ENCODE data around the gene LRMDA.

Gene LRMDA

DNA sequence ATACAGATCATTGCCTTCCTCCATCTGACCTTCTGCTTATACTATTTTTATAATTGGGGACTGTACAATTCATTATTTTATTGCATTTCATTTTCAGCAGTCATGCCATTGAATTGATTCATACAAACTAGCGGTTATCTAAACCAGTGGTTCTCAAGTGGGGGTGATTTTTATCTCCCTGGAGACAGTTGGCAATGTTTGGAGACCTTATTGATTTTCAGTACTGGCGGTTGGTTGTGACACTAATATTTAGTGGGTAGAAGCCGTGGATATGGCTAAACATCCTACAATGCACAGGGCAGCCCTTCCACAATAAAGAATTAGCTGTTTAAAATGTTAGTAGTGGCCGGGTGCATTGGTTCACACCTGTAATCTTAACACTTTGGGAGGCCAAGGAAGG lies 765.9 kb downstream of the LRMDA start:
- no peak for DNase-seq

DNA sequence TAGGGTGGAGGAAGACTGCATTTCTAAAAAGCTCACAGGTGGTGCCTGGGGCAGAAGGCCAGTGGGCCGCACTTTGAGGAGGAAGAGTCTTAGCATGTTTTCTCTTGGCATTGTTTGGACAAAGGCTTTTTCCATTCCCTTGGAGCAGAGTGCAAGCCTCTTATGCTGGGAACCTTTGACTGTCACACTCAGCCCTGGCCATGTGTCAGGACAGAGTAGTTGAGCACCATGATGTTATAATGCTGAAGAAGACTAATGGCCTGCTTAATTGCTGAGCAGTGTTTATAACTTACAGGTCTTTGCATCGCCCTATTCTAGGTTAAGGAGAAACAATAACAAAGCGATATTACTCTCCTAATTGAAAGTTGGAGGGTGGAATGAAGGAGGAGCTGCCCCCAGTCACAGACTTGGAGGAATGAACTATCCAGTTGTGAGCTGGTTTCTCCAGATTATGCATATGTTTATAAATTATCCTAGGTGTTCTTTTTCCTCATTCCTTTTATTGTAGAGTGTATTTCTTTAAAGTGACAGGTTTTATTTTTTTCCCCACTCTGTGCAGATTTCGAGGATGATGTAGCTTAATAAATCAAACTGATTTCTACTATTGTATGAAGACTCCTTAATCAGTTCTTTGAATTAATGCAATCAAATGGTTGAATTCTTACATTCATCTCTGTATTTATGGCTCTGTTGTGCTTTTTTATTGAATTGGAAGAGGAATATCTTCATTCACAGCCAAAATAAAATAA lies 767.0 kb downstream of the LRMDA start:
- DNase-seq = no peak

DNA sequence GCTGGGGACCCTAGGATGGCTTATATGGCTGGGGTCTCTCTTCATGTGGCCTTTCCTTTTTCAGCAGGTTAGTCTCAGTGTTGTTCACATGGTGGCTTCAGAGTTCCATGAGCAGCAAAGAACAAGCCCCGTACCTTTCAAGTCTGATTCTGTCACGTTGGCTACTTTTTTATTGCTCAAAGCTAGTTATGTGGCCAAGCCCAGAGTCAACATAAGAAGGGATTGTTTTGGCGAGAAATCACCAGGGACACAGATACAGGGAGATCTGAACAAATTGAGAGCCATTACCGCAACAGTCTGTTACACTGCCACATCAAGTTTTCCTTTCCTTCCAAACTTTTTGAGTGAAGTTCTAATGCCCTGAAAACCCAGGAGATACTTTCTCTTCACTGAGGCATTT lies 770.5 kb downstream of the LRMDA start:
- no peak for DNase-seq

DNA sequence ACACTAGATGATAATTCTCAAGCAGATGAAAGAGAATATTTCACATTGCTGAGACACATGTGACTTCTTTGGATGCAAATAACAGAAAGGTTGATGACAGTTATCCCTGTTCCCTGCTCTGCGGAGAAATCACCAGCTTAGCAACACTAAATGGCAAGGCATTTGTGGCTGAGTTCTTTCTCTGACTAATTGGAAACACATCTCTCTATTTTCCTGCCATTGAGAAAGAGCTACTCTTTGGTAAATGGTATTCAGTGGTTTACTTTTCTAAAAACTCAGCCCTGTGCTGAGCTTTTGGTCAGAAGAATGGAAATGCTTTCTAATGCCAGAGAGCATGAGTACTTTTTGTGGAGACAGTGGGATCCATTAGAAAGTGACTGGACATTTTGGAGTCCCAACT lies 771.4 kb downstream of the LRMDA start:
- DNase-seq = no peak

DNA sequence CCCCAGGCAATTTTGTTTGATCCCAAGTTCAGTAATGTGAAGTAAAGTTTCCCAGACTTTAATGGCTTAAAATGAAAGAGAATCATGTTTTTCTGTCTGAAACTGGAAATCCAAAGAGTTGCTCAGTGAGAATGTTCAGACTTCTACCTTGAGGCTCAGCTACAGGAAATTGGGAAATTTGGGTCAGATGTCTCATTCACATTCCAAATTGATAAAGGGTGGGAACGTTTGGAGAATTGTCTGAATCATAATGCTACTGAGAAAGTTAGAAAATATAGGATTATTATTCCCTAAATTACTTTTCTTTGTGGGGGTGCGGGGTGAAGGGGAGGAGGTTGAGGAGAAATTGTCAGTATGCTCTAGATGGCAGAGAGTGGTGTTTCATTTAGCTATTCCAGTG lies 773.9 kb downstream of the LRMDA start:
- no peak for DNase-seq

DNA sequence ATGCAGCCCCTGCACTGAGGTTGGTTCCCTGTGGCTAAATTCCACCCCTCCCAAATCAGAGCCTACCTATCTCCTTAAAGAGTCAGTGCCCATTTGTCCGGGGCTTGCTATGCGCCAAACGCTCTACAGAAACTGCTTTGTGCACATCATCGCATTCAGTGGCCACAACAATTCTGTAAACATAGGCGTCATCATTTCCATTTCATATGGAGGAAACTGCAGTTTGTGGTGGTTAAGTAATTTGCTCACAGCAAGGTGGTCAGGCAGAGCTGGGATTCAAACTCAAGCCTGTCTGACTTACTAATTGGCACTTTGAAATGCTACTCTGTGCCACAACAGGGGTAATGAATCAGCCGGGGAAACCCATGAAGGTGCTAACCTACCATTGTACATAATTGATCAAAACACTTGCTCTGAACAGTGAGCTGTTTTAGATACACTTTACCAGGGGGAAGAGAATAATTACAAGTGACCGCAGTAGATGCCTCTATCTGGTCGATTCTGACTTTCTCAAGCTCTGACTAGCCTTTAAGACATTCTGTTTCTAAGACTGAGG lies 775.5 kb downstream of the LRMDA start:
- DNase-seq = no peak

DNA sequence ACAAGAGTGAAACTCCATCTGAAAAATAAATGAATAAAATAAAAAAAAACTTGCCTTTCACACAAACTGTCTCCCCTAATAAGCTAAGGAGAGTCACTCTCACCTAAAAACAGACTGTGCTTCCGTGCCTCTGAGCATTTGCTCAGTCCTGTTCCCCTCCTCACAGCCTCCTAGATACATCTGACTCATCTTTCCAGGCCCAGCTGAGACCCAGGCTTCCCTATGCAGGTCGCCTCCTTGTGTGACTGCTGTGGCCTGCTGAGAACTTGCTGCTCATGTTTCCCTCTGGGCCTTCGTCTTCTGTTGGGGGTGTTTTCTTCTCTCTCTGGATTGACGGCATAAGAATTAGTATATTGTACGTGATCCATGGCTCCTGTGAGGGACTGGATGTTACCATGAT lies 777.7 kb downstream of the LRMDA start:
- DNase-seq = no peak

DNA sequence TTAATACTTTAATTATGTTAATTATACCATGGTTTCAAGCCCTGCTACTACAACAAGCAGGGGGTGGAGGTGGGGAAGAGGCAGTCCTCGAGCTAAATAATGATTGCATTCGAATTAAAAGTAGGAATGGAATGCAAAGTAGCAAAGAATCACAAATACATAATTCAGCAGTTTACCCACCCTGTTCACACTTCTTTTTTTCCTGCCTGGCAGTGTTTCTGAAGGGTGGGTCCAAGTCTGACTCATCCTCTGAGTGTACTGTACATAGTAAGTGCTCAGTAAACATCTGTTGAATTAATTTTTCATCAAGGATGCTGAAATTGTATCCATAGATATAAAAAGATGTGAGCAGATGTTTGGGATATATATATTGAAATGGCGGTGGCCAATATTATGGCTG lies 778.8 kb downstream of the LRMDA start:
- no peak for DNase-seq

DNA sequence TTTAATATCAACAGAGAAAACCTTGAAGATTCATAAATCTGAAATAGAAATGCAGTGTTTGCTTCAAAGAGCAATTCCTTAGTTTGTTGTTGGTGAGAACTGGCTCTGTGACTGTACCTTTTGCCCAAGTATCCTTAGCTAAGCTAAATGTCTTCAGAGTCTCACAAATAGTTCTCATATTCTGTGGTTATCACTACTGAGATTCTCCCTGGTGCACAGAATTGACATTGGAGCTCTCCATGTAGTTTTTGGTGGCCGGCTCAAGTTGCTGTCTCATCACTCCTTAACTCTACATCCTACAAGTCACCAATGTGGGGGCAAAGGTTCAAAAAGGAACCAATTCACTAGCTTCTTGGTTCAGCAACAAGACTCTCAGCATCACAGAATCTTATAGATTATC lies 780.3 kb downstream of the LRMDA start:
- no peak for DNase-seq

DNA sequence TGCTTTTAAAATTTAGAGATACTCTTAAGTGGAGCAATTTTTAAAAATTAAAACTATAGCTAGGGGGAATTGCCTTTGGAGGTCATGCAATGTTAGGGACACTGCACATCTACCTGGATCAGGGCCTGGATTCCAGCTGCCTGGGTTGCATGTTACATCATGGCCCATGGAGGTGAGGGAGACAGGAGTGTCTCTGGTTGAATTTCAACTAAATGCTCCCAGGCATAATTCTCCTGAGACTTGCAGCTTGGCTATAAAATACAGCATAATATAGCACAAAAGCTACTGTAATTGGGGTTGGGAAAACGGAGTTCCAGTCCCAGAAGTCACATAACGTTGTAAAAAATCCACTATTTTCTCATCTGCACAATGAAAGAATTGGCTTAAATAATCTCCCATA lies 782.5 kb downstream of the LRMDA start:
- no peak for DNase-seq

DNA sequence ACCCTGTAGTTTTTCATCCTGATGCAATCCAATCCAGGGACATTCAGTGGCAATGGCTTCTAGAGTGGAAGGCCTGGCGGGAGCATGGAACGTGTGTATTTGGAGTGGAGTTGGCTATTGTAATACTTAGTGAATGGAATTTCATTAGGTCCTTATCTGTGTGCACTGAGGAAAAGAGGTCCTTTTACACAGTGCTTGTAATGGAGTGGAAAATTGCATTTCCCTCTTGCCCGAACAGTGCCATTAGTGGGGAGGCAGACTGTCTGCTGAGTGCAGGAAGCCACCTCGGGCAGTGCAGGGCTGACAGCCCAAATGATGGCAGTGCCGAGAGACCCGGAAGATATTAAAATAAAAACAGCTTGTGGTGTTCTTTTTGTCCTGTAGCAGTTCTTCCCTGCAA lies 786.6 kb downstream of the LRMDA start:
- no peak for DNase-seq

DNA sequence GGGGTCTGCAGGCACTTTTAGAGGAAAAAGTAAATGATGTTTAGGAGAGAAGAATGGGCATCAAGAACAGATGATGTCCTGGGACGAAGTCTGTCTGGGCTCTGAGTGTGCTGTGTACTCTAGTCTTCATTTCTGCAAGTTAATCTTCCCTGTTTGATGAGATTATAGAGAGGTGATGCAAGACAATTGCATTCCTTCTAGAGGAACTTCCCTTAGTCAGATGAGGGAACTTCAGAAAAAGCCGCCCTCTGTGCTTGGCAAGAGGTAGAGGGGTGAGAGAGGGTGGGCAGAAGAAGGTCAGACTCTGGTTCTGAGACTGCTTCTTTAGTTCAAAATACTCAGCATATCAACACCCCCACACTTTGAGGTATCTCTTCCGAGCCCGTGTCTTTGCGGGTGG lies 797.9 kb downstream of the LRMDA start:
- DNase-seq = no peak

DNA sequence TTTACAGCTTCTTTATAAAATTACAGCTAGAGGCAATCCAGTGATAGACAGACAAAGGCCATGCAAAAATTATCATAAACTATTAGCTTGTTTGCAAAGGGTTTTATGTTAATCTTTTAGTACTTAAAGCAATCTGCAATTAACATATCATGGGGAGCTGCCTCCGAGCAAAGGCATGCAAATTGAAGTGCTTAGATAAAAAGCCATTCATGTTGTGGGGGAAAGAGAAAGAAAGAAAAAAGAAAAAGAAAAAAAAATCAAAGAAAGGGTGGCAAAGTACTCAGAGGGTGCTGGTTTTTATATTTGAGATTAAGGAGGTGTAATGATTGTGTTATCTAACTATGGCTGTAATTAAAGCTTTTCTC lies 799.5 kb downstream of the LRMDA start:
- DNase-seq = no peak

DNA sequence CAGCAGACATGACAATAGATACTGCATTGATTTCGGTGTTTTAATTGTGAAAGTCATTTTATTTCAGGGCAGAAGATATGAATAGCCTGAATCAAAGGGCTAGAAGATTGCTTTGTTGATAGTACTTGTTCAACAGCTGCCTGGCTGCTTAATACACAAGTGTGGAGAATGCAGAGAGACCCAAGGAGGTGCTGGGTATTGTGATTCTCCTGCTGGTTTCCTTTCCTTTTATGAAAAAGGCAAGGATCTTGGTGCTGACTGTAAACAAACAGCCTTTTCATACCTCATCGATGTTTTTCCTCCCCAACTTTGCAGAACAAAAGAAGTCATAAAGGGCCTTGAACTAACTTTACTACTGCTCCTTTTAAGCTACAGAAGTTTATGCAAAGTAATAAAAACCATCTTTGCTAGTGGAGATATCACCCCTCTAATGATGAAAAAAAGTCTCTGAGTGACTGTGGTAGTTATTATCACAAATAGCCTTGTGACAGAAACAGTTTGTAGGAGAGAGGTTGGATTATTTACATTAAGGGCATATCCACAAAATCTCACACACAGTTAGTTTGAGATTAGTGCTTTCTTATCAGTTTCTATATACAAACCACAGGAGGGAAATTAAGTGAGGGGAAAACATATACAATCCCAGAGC lies 800.0 kb downstream of the LRMDA start:
- DNase-seq = no peak

DNA sequence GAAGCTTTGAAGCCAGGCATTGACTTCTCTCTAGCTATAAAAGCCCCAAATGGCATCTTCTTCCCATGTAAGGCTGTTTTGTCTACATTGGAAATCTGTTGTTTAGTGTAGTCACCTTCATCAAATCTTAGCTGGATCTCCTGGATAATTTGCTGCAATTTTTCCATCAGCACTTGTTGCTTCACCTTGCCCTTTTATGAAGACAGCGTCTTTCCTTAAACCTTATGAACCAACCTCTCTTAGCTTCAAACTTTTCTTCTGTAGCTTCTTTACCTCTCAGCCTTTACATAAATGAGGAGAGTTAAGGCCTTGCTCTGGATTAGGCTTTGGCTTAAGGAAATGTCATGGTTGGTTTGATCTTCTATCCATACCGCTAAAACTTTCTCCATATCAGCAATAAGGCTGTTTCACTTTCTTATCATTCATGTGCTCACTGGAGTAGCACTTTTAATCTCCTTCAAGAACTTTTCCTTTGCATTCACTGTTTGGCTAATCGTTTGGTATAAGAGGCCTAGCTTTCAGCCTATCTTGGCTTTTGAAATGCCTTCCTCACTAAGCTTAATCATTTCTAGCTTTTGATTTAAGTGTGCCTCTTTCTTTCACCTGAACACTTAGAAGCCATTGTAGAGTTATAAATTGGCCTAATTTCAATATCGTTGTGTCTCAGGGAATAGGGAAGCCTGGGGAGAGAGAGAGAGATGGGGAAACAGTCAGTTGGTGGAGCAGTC lies 803.2 kb downstream of the LRMDA start:
- DNase-seq = no peak

DNA sequence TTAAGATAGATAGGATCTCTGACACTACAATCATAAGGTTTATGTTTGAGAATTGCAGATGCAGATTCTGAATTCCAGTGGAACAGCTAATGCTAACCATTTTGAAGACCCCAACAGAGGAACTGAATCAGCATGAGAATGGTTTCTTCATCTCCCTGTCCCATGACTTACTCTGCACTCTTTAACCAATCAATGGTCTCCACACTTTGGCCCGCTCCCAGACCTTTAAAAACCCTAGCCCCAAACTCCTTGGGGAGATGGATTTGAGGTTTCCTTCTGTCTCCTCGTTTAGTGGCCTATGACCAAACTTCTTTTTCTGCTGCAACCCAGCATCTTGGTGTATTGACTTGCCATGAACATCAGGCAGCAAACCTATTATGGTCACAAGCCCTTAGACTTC lies 804.9 kb downstream of the LRMDA start:
- no peak for DNase-seq

DNA sequence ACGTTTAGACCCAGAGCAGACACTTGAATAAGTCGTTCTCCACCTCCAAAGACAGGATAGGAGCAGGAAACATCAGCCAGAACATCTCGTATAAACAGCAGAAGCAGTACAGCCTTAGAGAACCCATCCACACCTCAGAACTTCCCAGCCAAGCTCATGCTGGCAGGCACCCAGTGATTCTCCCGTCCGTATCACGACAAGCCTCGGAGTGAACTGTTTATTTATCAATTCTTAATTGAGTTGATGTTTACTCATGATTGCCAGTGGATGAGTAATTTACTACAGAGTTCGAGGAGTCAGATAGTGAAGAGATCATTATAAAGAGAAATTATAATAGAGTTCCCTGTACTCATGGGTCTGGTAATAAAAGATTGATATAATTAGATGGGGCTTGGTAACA lies 811.5 kb downstream of the LRMDA start:
- DNase-seq = no peak

DNA sequence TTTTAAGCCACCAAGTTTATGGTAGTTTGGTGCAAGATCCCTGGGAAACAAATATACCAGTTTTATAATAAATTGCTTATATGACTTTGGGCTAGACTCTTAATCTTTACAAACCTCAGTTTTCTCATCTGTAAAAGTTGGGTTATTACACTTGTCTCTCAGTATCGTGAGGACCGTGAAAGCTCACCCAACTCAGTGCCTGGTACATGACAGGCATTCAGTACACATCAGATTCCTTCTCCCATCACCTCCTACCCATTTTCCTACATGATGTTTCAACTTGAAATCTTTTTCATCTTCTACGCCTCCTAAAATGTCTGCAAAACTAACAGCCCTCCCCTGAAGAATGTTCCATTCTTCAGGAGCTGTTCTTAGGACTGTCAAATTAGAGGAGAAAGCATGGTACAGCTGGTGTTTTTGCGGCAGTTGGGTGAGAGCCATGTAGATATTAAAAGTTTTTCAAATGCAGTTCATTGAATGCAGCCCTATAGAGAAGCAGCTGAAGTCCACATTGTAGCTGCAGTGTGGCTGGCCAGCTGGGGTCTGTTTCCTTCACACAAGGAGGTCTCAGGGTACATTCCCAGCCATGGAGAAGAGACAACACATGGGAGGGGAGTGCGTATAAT lies 812.8 kb downstream of the LRMDA start:
- DNase-seq = no peak

DNA sequence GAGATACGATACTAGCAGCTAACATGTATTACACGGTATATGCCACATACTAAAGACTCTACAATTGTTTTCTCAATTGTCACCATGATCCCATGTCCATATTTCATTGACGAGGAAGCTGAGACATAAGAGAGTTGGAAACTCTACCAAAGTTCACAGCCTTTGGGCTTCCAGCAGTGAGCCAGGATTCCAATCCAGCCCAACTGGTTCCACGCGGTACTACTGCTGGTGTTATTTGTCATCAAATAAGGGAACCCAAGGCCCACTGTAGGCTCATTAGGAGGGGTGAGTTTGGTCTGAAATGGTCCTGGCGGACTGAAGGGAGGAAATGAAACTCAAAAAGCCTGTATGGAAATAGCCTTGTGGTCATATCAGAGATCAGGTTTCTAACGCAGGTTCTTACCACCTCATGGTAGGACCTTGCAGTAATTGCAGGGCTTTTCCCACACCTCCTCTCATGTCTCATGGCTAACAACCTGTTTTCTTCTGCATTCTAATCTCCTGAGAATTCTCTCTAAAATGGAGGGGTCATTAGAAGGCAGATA lies 814.6 kb downstream of the LRMDA start:
- DNase-seq = no peak

DNA sequence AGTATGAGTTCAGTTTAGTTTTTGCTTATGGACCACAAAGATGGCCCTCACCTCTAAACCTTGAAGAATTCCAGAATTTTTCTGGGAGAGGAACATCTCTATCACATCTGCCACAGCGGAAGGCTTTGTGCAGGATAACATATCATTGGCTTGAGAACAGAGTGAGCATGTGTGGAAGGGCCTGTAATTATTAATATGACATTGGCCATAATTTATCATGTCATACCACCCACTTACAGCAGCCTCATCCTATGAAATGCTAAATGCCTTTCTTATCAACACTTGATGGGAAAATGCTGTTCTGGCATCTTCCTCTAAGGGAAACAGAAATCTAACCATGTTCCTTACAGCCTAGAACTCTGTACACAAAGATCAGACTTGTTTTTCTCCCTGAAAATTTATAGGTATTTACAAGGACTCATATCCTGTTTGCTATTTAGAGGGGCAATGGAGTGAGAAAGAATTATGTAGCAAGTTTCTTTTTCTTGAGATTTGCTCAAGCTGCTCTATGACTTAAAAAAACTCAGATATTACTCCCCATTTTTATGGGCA lies 817.3 kb downstream of the LRMDA start:
- no peak for DNase-seq

DNA sequence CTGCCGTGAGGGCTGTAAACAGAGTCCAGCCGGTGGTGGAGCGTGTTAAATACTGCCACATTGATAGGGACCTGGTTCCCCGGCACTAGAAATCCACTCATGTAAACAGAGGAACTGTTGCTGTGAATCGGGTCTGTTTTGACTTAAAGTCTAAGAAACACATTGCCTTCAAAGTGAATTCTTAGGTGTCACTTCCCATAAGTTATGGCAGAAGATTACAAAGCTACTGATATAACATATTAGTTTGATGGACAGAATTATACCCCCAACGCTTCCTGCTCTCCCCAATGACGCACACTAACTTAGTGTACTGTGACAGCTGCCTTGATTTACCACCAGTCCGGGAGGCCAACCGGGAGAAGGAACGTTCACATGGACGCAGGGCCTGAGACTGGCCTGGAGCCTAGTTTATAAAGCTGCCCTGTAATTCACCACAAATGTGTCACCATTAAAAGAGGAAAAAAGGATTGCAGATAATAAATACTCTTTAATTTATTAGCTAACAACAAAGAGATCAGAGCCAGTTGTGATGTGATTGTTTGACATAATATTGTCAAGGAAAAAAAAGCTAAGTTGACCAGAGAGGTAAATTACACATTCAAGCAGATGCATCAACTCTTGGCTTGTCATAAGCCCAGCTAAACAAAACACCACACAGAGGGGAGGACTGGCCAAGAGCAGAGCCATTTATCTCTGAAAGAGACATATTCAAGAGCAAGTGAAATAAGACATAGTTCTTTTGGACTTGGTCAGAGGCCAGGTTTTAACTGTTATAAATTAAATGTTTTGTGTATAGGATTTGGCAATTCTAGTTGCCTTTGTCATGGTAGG lies 820.6 kb downstream of the LRMDA start:
- no peak for DNase-seq

DNA sequence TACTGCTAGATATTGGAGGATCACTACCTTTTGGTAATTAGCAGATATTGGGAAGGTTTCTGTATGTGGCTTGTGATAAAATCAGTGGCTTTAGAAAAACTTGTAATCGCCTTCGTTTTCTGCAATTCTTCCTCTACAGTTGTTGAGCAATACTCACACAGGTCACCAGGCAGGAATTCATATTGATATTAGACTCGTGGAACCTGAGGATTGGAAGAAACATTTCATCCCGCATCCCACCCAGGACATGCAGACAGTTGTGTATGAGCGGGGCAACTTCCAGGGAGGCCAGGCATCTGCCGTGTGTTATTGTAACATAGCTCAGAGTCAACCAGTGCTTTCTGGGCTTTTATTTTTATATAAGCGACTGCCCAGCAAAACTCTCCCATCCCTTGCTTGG lies 821.3 kb downstream of the LRMDA start:
- no peak for DNase-seq

Data from GDM1 (cell line).